Measurements from ENCODE around the gene FAM50A.
"Not testable (repeated sequence)": the region's sequence is repeated elsewhere in the genome, so short reads cannot be mapped to it uniquely, and the experiment has no call there.

Gene FAM50A

DNA sequence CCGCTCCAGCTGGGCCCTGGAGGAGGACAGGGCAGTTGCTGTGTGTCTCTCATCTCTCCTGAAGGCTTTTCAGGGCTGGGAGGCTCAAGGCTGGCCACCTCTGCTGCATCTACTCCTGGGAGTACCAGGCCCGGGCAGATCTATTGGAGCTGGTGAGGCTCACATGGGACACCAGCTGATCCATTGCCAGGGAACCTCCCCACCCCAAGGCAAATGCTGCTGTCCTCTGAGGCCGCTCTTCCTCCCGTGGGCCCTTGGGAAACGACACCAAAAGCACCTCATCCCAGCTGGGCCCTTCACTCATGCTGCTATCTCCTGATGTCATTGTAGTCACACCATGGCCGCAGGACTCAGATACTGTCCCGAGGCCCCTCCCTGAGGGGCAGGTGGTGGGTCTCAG lies 38.8 kb downstream of the FAM50A start:
- no peak for DNase-seq

DNA sequence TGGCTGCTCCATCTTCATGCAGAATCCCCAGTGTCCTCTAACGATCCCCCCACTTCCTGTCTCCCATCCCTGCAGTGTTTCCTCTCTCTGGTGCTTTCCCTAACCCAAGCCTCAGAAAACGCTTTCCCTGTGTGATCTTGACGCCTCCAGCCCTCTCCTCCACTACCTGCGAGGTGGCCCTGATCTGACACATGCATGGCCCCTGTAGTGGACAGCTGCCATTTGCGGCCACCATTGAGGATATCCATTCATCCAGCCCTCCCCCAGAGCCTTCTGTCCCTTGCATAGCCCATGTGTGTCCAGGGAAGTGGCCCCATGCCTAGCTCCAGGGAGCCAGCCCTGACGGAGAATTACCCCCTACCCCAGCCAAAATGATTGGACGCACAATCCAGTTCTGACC lies 39.4 kb downstream of the FAM50A start:
- no peak for DNase-seq

DNA sequence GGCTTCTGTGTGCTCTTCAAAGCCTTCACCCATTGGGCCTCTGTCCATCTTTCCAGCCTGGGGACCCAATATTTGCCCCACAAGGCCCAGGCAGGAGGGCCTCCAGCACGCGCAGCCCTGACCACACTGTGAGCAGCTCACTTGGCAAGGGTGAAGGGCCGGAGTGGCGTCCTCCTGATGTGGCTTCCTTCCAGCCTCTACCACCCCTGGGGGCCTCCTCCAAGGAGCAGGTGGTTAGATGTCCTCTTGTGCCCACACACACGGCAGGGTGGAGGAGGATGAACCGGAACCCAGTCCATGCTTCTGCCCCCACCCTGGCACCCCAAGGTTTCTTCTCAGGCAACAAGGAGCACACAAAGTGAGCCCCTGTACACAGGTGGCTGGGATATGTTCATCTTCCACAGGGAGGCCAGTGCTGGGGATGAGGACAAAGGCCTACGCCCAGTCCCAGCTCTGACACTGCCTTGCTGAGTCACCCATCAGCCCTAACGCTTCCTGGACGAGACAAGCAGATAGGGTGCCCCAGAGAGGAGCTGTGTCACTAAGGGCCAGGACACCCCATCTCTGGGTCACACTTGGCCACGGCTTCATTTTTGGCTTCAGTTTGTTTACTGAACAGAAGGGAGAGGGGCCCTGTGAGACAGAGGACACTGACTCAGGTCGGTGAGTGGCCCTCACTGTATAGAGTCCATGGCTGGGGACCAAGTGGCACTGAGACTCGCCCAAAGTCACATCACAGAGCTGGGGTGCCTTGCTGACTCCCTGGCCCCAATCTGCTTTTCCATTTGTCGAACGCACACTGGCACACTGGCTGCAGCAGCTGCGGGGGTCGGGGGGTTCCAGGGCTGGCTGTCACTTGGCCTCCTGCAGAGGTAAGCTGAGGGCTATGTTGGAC lies 40.6 kb downstream of the FAM50A start:
- no peak for DNase-seq

DNA sequence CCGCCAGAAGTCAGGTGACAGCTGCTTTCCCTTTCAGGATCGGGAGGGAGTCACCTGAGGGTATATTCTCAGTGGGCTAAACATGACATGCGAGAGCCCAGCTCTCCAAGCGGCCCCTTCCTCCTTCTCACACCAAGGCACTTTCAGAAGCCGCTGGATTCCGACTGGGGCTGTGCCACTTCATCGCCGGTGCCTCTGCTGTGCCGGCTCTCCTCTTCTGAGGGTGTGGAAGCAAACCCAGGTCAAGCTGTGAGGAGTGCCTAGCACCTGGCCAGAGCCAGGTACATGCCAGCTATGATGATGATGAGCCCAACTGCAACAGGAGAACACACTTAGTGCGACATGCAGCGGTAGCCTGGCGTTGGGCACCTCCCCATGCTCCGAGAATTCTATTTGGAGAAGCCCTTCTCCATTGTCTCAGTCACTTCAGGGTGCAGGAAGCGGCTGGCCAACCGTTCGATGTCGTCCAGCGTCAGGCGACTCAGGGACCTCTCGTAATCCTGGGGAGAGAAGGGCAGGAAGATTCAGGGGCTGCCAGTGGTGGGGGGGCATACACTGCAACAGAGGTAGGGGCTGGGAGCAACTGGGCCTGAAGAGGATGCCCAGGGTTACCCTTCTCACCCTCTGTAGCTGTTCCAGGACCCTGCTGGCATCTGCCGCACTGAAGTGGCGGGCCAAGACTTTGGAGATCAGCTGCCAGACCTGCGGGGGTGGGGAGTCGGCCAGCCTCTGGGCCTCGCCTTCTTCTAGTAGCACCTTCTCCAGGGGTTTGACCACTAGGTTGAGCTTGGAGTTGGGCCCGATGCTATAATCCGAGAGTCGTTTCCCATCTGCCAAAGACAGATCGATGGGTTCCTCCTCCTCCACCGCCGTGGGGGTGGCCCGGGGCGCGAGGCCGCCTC lies 41.5 kb downstream of the FAM50A start:
- peak in 1 of 58 donors; percentile 24 for DNase-seq

DNA sequence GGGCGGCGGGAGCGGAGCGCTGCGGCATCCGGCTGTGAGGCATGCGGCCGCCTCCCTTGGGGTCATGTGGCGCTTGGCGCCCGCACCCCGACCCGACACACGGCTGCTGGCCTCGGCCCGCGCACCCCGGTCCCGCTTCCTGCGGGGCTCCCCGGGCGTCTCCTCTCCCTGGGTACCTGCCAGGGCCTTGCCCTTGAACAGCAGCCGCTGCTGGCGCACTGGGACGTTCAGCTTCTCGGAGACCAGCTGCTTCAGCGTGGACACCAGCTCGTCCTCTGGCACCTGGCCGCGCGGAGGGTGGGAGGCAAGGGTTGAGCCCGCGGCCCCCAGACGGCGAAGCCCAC lies 42.1 kb downstream of the FAM50A start:
- DNase-seq: peak in 4 of 58 donors; percentile 26 to 35 (median 31)

DNA sequence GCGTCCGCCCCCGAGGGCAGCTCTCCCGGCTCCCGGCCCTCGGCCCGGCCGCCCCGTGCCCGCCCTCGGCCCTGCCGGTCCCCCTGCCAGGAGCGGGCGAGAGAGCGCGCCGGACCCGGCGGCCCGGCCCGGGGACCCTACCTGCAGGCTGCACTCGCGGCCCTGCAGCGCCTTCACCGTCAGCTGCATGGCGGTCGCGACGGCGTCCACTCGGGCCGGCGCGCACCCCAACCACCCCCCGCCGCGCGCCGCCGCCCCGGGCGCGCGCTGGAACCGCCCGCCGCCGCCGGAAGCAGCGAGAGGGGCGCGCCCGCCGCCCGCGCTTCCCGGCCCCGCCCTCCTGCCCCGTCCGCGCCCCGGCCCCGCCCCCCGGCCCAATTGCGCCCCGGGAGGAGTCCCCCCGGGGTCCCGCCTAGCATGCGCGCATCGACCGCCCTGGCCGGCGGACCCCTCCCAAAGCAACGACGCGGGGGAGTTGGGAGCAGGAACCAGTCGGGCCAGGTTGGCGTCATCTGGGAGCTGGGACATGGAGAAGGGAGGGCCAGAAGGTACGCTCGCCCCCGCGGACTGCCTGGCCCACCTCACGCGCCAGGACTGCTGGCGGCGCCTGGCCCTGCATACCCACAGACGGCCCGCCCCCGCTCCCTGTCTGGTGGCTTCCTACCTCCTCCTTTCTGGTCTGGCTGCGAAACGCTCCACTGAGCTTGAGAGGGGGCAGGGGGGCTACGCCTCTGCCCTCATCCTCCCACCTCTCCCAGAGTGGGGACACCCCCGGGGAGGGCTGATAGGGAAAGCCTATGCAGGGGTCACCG lies 42.7 kb downstream of the FAM50A start, which contains the start of gene UBL4A:
Gene UBL4A (minus strand): TSS at position 220 of the 812 bp plus-strand sequence. CDS start 31 bp downstream, at position 189.
- peak in 44 of 58 donors; percentile 2 to 63 (median 29) for DNase-seq

DNA sequence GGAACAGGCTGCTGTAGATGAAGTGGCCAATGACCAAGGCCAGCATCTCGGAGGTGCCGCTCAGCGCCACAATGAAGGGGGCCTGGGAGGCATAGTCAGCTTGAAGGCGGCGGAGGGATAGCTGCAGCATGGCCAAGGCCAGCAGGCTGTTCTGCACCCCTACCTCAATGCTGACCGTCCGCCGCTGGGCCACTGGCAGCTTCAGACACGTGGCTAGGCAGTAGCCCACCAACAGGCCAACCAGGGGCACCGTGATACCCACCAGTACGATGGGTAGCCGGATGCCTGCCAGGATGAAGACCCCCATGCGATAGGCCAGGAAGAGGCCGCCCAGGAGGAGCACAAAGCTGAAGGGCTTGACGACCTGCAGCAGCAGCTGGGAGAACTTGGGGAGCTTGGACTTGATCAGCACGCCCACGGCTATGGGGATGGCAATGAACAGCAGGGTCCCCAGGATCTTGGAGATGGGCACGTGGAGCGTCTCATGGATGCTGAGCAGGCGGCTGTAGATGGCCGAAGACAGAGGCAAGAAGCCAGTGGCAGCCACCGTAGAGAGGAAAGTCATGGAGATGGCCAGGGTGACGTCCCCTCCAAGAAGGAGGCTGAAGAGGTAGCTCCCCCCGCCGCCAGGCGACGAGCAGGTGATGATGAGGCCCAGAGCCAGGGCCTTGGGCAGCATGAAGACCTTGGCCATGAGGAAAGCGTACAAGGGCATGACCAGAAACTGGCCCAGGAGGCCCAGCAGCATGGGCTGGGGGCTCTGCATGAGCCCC lies 43.8 kb downstream of the FAM50A start:
- no peak for DNase-seq

DNA sequence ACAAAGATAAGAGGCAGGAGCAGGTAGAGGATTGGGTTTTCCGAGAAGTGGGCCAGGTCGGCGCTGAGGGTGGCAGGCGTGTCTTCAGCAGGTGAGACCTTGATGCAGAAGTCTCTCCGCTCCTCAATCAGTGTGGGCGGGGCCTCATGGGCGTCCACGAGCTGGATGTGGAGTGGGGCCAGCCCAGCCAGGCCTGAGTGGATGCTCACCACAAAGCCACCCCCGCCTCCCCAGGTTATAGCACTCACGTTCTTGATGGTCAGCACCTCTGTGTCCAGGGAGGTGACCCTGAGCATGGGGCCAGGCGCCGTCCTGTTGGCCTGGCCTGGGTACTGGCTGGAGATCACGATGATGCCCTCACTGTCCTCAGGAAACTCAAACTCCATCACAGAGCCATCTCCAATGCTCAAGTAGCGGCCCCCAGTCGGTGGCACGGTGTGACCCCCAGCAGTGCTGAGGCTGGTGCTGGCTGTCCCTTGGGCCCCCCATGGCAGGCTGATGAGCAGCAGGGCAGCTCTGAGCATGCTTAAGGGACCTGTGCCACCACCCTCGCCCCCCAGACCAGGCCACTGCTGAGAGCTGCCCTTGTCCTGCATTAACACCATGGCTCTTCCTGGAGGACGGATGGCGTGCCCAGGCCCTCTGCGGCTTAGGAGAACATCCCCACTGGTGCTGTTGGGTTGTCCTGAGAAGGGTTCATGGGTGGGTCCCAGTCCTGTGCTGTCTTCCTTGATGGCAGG lies 44.6 kb downstream of the FAM50A start:
- no peak for DNase-seq

DNA sequence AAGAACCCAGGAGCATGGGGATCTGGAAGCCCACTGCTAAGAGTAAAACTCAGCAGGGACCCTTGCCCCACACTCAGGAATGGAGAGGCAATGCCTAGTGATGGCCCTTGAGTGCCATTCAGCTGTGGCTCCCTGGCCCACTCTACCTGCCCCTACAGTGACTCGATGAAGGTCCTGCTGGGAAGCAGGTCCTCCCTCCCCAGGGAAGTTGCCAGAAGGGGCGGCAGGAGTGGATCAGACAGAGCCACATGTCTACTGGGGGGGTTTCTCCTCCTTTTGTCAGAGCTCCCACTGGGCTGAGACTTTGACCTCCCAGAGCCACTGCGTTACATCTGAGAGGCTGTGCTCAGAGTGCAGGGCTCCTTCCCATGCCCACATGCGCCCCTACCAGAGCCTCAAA lies 45.2 kb downstream of the FAM50A start:
- DNase-seq: no peak

DNA sequence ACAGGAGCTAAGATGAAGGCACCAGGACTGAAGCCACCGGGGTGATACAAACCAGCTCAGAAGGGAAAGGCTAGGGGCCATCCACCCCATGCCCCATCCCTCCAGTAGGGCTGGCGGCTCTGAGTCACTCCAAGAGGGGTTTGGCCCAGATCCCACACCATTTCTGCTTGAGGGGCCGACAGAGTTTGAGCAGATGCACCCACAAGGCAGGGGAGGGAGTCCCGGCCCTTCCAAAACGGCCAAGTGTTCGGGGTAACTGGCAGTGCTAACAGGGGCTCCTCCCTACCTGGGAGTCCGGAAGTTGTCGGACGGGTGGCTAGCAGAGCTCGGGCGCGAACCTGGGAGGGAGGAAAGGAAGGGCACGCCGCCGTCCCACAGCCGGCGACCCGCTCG lies 46.1 kb downstream of the FAM50A start:
- DNase-seq: peak in 3 of 58 donors; percentile 6 to 35 (median 20)

DNA sequence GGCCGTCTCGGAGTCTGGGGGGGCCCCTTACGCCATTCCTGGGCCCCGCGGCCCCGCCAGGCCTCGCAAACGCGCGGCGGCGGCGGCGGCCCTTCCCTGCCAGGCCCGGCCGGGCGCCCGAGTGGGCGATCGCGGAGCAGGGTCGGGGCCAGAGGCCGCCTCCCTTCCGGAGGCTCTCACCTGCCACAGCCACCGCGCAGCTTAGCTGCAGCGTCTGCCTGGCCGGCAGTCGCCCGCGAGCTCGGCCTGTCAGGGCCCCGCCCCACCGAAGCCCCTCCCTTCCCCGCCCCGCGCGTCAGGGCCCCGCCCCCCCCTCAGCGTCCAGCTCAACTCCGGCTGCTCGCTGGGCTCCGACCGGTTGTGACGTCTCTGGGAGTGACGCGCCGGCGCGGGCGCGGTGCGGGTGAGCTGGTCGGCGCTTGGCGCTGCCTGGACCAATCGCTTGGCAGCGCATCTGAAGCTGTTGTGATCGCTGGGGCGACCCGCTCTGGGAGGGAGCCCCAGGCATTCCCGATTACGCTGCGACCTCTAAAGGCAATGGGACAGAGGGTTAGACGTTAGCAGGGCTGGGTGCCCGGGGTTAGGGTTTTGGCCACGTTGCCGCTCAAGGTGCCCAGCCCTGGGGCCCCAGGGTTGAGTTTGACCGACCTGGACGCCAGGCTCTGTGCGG lies 46.6 kb downstream of the FAM50A start, which contains the start of gene SLC10A3:
Gene SLC10A3 (minus strand): TSS at position 216 of the 670 bp plus-strand sequence. CDS start 1,689 bp downstream, outside the sequence.
- DNase-seq: peak; percentile 25 to 95 (median 90)

DNA sequence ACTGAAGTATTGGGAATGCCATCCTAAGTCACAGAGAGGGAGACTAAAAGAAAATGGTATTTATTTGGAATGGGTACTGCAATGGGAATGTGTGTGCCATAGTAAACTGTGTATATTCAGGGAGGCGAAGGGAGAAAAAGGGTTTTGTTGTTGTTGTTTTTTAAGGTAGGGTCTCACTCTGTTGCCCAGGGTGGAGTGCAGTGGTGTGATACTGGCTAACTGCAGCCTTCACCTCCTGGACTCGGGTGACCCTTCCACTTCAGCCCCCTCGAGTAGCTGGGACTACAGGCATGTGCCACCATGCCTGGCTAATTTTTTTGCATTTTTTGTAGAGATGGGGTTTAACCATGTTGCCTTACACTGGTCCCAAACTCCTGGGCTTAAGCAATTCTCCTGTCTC lies 50.8 kb downstream of the FAM50A start:
- DNase-seq: no peak

DNA sequence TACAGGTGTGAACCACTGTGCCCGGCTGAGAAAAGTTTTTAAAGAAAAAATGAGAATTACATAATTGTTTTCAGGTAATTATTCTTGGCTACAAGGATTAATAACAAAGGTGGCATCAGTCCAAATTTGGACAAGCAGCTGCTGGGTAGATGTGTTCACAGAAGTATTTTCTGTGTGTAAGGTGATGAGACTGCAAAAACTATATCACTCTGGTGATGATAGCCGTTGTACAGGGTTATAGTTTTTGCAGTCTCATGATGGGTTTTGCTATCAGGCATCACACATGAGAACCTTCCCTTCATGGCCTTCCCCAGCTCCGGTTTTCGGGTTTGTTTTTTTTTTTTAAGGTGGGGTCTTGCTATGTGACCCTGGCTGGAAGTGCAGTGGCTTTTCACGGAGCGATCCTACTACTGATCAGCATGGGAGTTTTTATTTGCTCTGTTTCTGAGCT lies 51.6 kb downstream of the FAM50A start:
- no peak for DNase-seq

DNA sequence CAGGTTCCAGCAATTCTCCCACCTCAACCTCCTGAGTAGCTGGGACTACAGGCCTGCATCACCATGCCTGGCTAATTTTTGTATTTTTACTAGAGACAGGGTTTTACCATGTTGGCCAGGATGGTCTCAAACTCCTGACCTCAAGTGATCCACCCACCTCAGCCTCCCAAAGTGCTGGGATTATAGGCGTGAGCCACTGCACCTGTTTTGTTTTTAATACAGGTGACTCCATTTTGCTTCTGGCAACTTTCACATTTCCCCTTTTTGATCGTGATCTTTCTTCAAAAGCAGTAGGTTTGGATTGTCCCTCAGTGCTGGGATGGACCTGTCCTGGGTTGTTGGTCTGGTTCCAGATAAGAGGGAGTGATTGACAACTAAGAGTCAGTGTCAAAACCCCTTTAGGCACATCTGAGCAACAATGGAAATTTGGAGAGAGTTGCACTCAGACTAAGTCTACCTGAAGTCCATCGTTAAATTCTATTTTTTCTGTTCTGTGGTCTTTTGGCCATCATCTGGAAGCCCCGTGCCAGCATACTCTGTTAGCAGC lies 52.7 kb downstream of the FAM50A start:
- DNase-seq: not testable (repeated sequence)
